HG02870 (cell line): ENCODE results near the gene ACOXL.
"Not testable (repeated sequence)": the region's sequence is repeated elsewhere in the genome, so short reads cannot be mapped to it uniquely, and the experiment has no call there.

ENCODE experiments used
- ATAC-seq: cut with Tn5 transposase; IDR thresholded peaks from one replicate; pipeline ENCODE4 v1.9.1; 2021; ENCODE audit warnings: mild to moderate bottlenecking, moderate library complexity; ENCODE audit not compliant: unreplicated experiment

The ACOXL gene

GRCh38 chr2:111050701-111051376 is 318.5 kb downstream of the ACOXL start:
- ATAC-seq, result no peak

- no peak for ATAC-seq
Observed at GRCh38 chr2:111052621-111053020, 320.2 kb downstream of the ACOXL start.

GRCh38 chr2:111053266-111053665 is 320.9 kb downstream of the ACOXL start:
- ATAC-seq, result no peak

- ATAC-seq, result no peak
Observed at GRCh38 chr2:111053825-111054515, 321.6 kb downstream of the ACOXL start.

GRCh38 chr2:111054791-111055691 is 322.7 kb downstream of the ACOXL start:
- peak; percentile 72 for ATAC-seq

- no peak for ATAC-seq
Observed at GRCh38 chr2:111055735-111056134, 323.4 kb downstream of the ACOXL start.

GRCh38 chr2:111057045-111057444 is 324.7 kb downstream of the ACOXL start:
- no peak for ATAC-seq

GRCh38 chr2:111057721-111058120 is 325.3 kb downstream of the ACOXL start:
- ATAC-seq, result no peak

- ATAC-seq, result no peak
Observed at GRCh38 chr2:111058264-111058663, 325.9 kb downstream of the ACOXL start.

GRCh38 chr2:111061191-111061590 is 328.8 kb downstream of the ACOXL start:
- ATAC-seq, result no peak

GRCh38 chr2:111062417-111062816 is 330.0 kb downstream of the ACOXL start:
- no peak for ATAC-seq

GRCh38 chr2:111066062-111066593 is 333.8 kb downstream of the ACOXL start:
- ATAC-seq, result no peak

GRCh38 chr2:111068435-111069058 is 336.2 kb downstream of the ACOXL start:
- no peak for ATAC-seq

GRCh38 chr2:111069722-111070121 is 337.3 kb downstream of the ACOXL start:
- no peak for ATAC-seq

- no peak for ATAC-seq
Observed at GRCh38 chr2:111071600-111072171, 339.3 kb downstream of the ACOXL start.

GRCh38 chr2:111072220-111072871 is 340.0 kb downstream of the ACOXL start:
- ATAC-seq, result no peak

GRCh38 chr2:111082659-111083058 is 350.3 kb downstream of the ACOXL start:
- not testable (repeated sequence) for ATAC-seq

GRCh38 chr2:111091811-111092211 is 359.4 kb downstream of the ACOXL start:
- ATAC-seq, result peak; percentile 35

- no peak for ATAC-seq
Observed at GRCh38 chr2:111094691-111095090, 362.3 kb downstream of the ACOXL start.

- ATAC-seq, result no peak
Observed at GRCh38 chr2:111095434-111095833, 363.1 kb downstream of the ACOXL start.
